BE2C (cell line): ENCODE data around the gene CER1.

ENCODE experiments used
- DNase-seq: peaks from one replicate; pipeline ENCODE4 v3.0.0-alpha.2; 2020
- H3K27me3 ChIP-seq: fragments of 250-450 bp; sonication (Bioruptor Pico); 2 replicates; pipeline ENCODE4 v1.5.1; 2020; ENCODE audit warnings: mild to moderate bottlenecking
- H3K36me3 ChIP-seq: fragments of 250-450 bp; sonication (Bioruptor Pico); 2 replicates; pipeline ENCODE4 v1.5.1; 2020; ENCODE audit warnings: mild to moderate bottlenecking
- H3K4me1 ChIP-seq: fragments of 250-450 bp; sonication (Bioruptor Pico); 2 replicates; pipeline ENCODE4 v1.5.1; 2020
- H3K4me3 ChIP-seq: 2 replicates; pipeline ENCODE4 v1.5.1; 2011; ENCODE audit warnings: low read depth, low read length
- H3K9me3 ChIP-seq: fragments of 250-450 bp; sonication (Bioruptor Pico); 2 replicates; pipeline ENCODE4 v1.5.1; 2020
- CTCF ChIP-seq: IDR thresholded peaks from 2 replicates; pipeline ENCODE4 v1.5.1; 2012; ENCODE audit warnings: mild to moderate bottlenecking, low read depth, low read length

CER1 gene

GRCh38 chr9:14761584-14761983 lies 39.1 kb upstream of the CER1 start:
- DNase-seq = no peak
- Histone ChIP-seq H3K36me3 (no peaks in the 10 kb centered on the region), H3K27me3 (no peaks in the 10 kb centered on the region), H3K4me3 (no peak overlapping the region), H3K9me3 (no peaks in the 10 kb centered on the region), H3K4me1 (peaks cover 3% of the 10 kb centered on the region; the same call in 1 of the 2 replicates)
- TF ChIP-seq CTCF = no peak

- Histone ChIP-seq H3K36me3 (no peaks in the 10 kb centered on the region), H3K4me1 (peaks cover 3% of the 10 kb centered on the region; the same call in 1 of the 2 replicates), H3K4me3 (no peak overlapping the region), H3K27me3 (no peaks in the 10 kb centered on the region), H3K9me3 (no peaks in the 10 kb centered on the region)
- DNase-seq = no peak
- TF ChIP-seq CTCF = no peak
Observed at GRCh38 chr9:14760060-14760459, 37.5 kb upstream of the CER1 start.

GRCh38 chr9:14756291-14756690 lies 33.8 kb upstream of the CER1 start:
- H3K4me1 ChIP-seq = peaks cover 9% of the 10 kb centered on the region
- no peak for TF ChIP-seq CTCF
- H3K36me3 ChIP-seq = no peaks in the 10 kb centered on the region
- no peaks in the 10 kb centered on the region for H3K27me3 ChIP-seq
- no peaks in the 10 kb centered on the region for H3K9me3 ChIP-seq
- H3K4me3 ChIP-seq = no peak overlapping the region
- no peak for DNase-seq

GRCh38 chr9:14752871-14753270 lies 30.3 kb upstream of the CER1 start:
- Histone ChIP-seq H3K27me3 (no peaks in the 10 kb centered on the region), H3K9me3 (no peaks in the 10 kb centered on the region), H3K36me3 (no peaks in the 10 kb centered on the region), H3K4me1 (peaks cover 6% of the 10 kb centered on the region), H3K4me3 (no peak overlapping the region)
- no peak for DNase-seq
- TF ChIP-seq CTCF = no peak

- Histone ChIP-seq H3K9me3 (no peaks in the 10 kb centered on the region), H3K4me1 (peaks cover 6% of the 10 kb centered on the region), H3K4me3 (no peak overlapping the region), H3K27me3 (no peaks in the 10 kb centered on the region), H3K36me3 (no peaks in the 10 kb centered on the region)
- peak; percentile 47 for DNase-seq
- TF ChIP-seq CTCF = no peak
Observed at GRCh38 chr9:14752271-14752670, 29.7 kb upstream of the CER1 start.

- H3K27me3 ChIP-seq = no peaks in the 10 kb centered on the region
- H3K9me3 ChIP-seq = no peaks in the 10 kb centered on the region
- H3K4me1 ChIP-seq = peaks cover 8% of the 10 kb centered on the region
- no peak overlapping the region for H3K4me3 ChIP-seq
- no peak for DNase-seq
- H3K36me3 ChIP-seq = no peaks in the 10 kb centered on the region
- TF ChIP-seq CTCF = no peak
Observed at GRCh38 chr9:14750821-14751220, 28.3 kb upstream of the CER1 start.
